ENCODE measurements around the gene SARDH.

SARDH gene, protein sequence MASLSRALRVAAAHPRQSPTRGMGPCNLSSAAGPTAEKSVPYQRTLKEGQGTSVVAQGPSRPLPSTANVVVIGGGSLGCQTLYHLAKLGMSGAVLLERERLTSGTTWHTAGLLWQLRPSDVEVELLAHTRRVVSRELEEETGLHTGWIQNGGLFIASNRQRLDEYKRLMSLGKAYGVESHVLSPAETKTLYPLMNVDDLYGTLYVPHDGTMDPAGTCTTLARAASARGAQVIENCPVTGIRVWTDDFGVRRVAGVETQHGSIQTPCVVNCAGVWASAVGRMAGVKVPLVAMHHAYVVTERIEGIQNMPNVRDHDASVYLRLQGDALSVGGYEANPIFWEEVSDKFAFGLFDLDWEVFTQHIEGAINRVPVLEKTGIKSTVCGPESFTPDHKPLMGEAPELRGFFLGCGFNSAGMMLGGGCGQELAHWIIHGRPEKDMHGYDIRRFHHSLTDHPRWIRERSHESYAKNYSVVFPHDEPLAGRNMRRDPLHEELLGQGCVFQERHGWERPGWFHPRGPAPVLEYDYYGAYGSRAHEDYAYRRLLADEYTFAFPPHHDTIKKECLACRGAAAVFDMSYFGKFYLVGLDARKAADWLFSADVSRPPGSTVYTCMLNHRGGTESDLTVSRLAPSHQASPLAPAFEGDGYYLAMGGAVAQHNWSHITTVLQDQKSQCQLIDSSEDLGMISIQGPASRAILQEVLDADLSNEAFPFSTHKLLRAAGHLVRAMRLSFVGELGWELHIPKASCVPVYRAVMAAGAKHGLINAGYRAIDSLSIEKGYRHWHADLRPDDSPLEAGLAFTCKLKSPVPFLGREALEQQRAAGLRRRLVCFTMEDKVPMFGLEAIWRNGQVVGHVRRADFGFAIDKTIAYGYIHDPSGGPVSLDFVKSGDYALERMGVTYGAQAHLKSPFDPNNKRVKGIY

DNA sequence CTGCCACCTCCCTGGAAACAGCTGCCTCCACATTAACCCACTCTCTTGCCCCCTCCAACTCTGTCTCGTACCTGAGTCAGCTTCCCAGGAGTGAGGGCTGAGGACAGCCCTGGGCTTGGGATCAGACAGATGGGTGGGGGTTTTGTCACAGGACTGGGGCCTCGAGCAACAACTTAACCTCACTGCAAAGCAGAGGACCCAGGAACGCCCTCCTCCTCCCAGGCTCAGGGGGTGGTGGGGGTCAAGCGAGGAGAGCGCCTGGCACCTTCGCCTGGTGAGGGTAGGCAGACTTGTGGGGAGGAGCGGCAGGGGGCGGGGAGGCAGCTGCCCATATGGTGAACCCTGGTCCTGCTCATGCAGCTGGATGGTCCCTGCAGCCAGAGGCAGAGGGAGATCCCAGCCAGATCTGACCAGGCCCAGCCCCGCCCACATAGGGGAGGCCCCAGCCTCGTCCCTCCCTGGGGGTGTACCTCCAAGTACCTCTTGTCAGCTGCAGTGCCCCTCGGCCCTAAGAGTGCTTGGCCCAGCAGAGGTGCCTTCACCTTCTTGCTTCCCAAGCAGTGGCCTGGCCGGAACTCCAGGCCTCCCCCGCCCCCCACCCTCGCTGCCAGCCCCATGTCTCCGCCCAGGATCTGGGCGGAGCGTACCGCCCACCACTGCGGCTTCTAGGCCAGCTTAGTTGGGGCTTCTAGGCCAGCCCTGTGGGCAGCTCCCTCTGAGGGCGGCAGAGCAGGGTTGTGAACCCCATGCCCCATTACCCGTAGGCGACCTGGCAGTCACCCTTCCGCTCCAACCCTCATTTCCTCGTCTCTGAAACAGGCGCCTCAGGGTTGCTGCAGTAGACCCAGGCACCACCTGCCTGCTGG, at the start of gene SARDH:
Gene SARDH, minus strand, starts transcription at position 579 of the 866 bp plus-strand sequence. CDS start 4,179 bp downstream, outside the sequence.
- no peak for DNase-seq

DNA sequence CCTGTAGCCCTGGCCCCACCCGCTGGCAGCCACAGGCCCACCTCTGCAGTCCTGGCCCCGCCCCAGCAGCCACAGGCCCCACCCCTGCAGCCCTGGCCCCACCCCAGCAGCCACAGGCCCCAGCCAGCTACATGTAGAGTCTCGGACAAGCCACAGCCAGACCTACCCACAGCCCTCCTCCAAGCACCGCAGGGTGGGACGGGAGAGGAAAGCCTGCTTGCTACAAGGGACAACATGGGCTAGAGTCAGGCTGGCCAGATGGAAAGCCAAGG, 49.5 kb upstream of the SARDH start:
- no peak for DNase-seq

DNA sequence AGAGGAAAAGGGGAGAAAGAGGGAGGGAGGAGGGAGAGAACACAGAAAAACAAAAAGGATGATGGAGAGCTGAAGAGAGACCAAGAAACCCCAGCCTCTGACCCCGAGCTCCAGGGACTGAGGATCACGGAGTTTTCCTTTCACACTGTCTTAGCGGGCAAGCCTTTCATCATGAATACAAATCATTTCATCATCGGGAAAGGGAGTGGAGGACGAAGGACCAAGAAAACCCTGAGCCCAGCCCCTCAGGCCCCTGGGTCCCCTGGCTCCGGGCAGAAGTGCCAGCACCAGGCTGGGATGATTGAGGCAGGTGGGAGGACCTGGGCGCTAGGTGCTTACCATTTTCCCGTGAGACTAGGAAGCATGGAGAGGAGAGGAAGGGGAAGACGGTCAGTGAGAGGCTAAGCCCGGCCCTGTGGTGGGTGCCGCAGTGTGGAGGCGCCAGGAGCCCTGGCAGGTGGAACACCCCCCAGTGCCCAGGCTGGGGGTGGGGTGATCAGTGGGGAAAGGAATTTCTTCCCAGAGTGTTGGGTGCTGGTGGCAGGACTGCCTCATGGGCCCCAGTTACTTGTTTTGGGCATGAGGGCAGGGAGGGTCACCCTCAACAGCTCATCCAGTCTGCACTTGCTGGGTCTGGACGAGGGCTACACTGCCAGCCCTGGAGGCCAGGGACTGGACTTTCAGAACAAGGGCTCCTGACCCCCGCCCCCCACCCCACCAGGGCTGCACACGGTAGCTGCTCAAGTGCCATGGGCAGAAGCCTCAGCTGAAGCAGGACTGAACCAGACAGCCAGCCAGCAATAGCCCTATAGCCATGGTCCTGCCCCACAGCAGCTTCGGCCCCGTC, 49.0 kb upstream of the SARDH start:
- DNase-seq = no peak

DNA sequence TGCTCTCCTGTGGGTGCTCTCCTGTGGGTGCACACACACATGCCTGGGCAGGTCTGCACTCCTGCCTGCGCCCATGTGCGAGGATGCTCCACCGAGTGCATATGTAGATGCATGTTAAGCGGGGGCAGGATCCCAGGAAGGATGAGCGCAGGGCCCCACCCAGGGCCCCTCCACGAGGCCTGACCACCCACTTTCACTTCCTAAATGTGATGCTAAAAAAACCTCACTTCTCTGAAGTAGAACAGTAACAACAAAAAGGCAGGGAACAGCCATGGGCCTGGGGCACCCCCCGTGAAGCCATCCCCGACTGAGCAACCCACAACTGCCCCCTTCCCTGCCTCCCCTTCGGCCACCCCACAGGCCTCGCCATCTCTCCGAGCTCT, 48.2 kb upstream of the SARDH start:
- no peak for DNase-seq

DNA sequence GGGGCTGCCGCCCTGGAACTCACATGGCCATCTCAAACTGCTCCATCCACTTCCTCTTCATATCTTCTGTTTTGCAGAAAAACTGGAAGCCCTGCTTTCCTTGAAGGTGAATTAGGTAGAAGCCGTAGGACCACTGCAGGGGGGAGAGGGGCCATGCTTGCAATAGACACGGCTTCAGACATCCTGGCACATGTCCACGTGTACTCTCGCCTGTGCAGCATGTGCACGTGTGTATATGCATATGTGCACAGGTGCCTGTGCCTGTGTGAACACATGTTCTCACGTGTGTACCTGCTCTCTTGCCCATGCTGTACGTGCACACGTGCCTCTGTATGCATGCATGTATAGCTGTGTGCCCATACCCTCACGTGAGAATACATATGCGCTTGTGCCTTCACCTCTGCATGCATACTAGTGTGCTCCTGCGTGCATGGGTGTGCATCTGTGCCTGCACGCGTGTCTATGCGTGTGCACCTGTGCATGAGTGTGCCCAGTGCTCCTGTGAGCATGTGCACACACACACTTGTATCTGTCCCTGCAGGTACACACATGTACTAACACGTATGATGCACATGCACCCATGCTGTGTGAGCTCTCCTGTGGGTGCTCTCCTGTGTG, 47.7 kb upstream of the SARDH start:
- no peak for DNase-seq

DNA sequence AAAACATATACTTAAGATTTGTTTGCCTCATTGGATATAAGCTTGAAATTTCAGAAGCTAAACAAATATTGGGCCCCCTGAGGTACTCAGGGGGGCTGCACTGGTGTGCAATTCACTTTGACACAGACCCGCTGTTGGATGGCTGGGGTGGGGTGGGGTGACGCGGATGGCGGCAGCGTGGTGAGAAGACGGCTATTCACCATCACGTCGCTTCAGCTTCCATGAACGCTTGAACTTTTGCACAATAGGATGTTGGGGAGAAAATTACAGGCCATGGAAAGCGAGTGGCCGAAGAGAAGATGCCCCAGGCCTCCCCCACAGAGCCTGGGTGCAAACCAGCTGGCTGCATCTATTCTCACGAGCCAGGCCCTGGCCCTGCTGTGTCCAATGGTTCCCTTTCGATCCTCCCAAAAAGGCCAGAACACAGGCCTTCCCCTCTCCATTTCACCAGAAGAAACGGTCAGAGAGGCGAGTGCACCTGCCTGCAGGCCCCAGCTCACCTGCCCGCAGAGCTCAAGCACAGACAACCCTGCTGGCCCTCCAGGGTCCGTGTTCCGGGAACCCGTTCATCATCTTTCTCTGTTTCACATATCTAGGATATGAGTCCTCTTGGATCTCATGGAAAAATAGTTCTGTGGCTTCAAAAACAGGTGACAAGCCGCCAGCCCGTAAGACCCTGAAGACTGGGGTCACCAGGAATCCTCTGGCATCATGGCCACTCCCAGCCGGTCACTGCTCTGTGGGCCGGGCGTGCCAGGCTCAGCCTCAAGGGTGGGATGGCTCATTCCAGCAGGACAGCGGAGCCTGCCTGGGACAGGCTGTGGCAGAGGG, 46.8 kb upstream of the SARDH start:
- DNase-seq = no peak

DNA sequence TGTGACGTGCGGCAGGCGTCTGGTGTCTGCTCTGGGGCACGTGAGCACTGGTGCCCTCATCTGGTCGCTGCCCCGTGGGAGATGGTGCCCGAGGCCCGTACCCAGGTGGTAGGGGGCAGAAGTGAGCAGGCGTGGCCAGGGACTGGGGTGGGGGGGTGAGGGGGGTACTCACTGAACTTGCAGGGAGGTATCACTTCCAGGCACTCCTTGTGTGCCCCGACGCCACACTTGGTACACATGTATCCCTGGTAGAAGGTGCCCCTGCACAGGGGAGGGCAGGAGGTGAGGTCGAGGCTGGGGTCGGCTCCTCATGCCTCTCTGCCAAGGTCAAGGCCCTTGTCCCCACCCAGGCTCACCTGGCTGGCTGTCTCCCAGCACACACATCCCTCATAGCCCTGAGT, 45.2 kb upstream of the SARDH start:
- DNase-seq = no peak

DNA sequence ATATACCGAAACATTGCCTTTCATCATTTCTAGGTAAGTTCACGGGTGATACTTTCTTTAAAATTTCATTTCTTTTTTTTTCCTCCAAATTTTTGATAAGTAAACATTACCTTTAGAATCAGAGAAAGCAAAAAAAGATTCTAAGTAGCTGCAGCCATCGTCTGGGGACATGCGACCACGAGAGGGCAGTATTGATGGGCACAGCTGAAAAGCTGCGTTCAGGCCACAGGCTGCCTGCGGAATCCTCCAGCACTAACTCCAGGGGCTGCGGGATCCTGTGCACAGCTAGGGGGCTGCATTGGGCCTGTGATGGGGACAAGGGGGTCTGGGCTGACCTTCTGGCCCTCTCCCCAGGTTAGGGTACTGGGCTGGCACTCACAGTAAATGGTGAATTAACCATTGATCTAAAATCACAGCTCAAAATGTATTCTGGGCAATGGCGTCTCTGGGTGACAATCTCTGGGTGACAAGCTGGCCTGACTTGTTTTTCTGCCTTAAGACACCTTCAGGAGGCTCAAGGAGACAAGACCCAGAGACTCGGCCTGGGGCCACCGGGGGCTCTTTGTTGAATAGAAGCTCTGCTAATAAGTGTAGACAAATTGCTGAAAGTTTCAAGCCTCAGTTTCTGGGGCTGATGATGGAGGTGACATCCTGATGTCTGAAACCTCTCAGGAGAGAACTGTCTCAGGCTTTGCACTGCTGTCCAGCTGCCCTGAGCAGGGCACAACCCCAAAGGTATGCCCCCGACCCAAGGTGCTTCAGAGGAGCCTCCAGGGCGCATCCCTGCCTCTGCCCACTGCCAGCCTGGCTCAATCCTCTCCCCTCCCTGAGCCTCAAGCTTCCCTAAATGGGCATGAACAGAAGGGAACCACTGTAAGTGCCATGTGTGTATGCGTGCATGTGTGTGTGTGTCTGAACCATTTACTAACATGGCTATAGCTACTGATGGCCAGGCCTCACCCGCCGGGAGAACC, 44.3 kb upstream of the SARDH start:
- peak; percentile 16 for DNase-seq

DNA sequence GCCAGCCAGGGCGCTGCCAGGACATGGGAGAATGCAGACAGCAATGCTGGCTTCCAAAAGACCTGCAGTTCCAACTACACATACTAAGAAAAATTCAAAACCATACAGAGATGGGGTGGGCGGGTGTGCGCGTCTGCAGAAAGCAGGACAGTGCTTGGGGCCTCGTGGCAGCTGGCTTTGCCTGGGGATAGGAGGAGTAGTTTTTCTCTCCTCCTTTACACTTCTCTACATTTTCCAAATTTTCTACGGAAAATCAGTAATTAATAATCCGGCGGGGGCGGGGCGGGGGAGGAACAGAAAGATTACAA, 43.6 kb upstream of the SARDH start:
- no peak for DNase-seq

DNA sequence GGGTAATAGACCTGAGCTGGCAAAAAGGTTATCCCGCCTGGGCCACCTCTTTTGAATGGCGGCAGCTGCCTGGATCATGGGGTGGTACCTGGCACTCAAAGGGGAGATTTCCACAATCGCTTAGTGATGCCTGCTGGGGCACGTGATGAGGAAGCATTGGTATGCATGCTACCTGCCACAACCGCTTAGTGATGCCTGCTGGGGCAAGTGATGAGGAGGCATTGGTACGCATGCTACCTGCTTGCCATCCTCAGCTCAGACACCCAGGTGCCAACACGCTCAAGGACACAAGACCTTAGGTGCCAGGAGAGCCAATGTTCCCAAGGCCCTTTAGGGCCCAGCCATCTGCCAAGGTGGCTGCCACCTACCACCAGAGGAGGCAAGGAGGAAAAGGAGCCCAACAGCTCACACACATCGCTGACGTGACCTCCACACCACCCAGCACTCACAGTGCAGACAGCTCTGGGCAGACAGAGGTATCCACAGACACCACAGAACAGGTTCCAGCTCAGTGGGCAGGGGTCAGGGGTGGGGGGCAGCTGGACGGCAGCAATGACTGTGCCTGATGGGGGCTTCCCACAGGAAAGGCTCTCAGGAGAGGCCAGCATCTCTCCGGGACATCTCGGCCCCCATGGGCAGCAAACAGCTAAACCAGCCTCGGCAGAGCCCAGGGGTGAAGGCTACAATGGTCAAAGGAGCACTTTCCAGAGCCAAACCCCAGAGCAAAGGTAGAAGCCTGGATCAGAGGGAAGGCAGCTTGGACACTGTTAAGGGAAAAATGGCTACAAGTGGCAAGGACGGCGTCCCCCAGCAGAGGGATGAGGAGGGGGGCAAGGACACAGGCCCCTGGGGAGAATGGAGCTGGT, 43.0 kb upstream of the SARDH start:
- no peak for DNase-seq

DNA sequence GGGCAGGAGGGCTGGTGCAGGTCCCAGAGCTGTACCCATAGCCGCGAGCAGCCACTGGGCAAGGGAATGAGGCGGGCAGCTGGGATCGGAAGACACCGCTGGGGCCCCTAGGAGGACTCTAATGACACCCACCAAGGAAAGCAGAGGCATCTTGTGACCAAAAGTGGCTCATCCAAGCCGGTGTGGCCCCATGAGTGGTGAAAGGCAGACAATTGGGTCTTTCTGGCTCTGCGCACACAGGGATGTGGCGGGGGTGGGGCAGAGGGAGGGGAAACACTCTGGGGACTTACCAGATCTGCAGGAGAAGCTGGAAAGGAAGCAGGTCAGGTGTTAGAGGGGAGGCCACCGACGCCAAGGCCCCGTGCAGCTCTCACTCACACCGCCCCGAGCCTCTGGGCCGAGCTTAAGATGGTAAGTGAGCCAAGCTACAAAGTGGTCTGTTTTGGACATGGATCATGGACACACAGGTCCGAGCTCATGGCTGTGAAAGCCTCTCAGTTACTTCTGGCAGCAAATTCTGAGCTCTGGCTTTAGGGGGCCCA, 42.3 kb upstream of the SARDH start:
- no peak for DNase-seq

DNA sequence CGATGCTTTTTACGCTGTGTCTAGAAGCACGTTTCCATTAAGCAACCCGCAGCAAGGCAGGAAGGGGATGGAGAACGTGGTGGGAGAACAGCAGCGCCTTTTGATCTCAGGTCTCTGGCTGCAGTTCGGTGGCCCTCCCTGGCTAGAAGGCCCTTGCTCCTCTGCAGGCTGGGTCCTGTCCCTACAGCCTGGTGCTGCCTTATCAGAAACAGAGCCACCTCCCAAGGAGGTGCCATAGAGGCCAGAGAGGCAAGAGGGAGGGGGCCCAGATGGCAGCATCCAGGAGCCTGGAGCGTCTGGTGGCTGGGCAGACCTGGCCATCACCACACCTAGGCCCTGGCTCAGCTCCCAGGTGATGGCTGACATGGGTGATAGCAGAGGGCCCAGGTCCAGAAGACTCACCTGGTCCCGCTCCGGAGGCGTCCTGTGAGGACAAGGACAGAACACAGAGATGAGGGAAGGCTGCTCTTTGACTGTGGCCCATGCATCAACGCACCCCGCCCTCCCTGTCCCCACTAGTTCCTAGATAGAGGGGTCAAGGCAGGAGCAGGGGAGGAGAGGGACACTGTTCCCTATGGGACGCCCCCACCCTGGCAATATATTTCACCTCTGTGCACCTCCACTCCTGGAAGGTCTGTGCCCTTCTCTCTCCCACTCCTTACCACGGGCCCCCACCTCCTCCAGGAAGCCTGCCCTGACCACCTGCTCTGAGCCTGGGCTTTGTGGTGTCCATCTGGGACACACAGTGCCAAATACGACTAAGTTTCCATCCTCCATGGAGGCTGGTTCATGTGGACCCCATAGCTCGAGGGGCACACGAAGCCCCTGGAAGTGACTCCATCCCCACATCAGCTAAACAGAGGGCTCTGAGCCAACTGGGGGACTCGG, 41.6 kb upstream of the SARDH start:
- DNase-seq = no peak

DNA sequence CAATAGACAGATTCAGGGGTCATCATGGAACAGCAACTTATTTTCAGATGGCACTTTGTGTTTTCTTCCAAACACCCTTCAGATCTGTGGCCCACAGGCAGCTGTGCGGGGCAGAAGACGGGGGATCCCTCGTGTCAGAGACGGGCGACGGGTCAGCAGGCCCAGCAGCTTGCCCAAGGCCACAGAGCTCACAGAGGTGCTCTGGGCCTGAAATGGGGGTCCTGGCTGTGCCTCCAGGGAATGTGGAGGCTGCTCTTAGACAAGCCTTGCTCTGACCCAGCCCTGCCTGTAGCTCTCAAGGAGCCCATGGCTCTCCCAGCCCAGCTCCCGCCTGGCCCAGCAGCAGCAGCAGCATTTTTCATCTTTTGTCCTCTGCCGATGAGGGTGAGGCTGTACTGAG, 40.9 kb upstream of the SARDH start:
- no peak for DNase-seq

DNA sequence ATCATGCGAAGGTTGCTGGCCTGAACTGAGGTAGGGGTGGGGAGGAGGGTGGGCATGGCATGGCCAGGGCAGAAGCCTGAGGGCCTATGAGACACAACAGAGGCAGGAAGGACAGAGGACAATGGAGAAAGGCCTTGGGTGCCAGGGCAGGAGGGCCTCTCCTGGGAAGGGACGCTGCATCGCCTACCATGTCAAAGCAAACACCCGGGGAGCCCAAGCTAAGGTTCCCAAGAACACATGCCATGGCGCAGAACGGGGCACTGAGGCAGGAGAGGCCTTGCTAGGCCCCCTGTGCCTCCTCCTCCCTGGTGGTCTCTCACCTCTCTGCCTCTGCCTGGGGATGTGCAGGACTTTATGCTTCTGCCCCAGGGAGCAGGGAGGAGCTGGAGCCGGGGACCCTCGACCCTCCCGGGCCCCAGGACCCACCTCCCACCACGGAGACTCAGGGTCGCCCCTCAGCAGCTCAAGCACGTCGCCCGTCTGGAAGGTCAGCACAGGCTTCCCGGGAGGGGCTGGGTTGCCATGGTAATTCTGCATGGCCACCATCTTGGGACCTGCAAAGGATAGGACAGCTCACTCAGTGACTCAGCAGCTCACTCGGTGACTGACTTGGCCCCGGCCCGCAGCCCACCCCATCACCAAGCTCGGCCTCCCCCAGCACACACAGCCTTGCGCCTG, 40.3 kb upstream of the SARDH start:
- DNase-seq = no peak

DNA sequence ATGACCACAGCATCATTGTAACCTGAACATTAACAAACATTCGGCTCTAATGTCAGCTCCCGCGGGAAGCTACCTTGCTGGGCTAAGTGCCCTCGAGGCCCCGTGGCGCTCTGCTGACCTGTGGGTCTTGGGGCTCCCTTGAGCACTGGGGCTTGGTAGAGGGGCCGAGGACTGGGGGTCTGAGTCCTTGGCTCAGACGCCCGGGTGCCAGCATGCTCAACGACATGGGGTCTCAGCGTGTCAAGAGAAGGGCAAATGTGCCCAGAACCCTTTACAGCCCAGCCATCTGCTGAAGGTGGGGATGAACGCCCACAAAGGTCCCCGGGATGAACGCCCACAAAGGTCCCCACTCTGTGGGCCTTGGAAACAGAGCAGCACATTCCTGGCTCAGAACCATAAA, 39.7 kb upstream of the SARDH start:
- DNase-seq = no peak

DNA sequence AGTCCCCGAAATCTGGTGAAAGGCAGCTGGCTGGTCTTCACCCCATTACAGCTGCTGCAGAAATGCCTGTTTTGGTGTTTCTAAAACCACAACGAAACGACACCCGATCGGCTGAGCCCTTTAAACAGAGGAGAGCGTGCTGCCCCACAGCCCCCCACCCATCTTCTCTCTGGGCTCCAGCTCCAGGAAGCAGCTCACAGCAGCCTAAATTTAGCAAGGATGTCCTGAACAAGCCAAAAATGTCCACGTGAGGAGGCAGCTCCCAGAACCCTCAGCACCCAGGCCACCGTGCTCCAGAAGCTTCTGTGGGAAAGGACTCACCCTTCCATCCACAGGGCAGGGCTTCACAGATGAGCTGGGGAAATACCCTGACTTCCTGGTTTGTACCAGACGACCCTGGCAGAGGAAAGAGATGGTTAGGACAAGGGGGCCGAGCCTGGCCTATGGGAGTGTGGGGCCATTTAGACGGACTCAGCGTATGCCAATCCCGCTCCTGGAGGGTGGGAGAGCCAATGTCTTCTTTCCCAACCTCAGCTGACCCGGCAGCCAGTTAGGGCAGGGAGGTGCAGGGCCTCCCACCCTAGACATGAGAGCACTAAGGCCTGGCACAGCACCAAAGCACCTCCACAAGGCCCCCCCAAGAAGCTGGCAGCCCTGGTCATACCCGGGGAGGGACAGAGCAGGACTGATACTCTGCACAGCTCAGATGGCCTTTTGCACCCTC, 39.1 kb upstream of the SARDH start:
- DNase-seq = no peak

Data from amniotic stem cell (primary cell).